NCI-H748 (cell line): Measurements from ENCODE around the gene OLFM1.
"Not testable (repeated sequence)": the region's sequence is repeated elsewhere in the genome, so short reads cannot be mapped to it uniquely, and the experiment has no call there.

Experiments
- DNase-seq: peaks from one replicate; lab custom pipeline; 2025; ENCODE audit not compliant: unreplicated experiment; lab: John Stamatoyannopoulos, UW

Gene OLFM1

GRCh38 chr9:135148386-135148785 is 60.9 kb downstream of the OLFM1 start:
- no peak for DNase-seq

- DNase-seq, result not testable (repeated sequence)
Measured at GRCh38 chr9:135149901-135150300, 62.4 kb downstream of the OLFM1 start.

GRCh38 chr9:135150981-135151380 is 63.5 kb downstream of the OLFM1 start:
- no peak for DNase-seq

GRCh38 chr9:135151757-135152613 is 64.5 kb downstream of the OLFM1 start:
- no peak for DNase-seq

GRCh38 chr9:135152614-135153334 is 65.3 kb downstream of the OLFM1 start:
- peak; percentile 38 for DNase-seq

GRCh38 chr9:135154050-135154615 is 66.7 kb downstream of the OLFM1 start:
- no peak for DNase-seq

GRCh38 chr9:135155396-135155795 is 67.9 kb downstream of the OLFM1 start:
- no peak for DNase-seq

GRCh38 chr9:135156525-135157510 is 69.3 kb downstream of the OLFM1 start:
- DNase-seq, result no peak

- DNase-seq, result no peak
Measured at GRCh38 chr9:135157856-135158563, 70.5 kb downstream of the OLFM1 start.

- no peak for DNase-seq
Measured at GRCh38 chr9:135158564-135158937, 71.1 kb downstream of the OLFM1 start.

GRCh38 chr9:135159801-135160200 is 72.3 kb downstream of the OLFM1 start:
- no peak for DNase-seq

GRCh38 chr9:135160862-135161261 is 73.4 kb downstream of the OLFM1 start:
- DNase-seq, result no peak

- DNase-seq, result not testable (repeated sequence)
Measured at GRCh38 chr9:135162599-135162998, 75.1 kb downstream of the OLFM1 start.

- DNase-seq, result no peak
Measured at GRCh38 chr9:135163023-135163780, 75.7 kb downstream of the OLFM1 start.

GRCh38 chr9:135164036-135164435 is 76.6 kb downstream of the OLFM1 start:
- no peak for DNase-seq

GRCh38 chr9:135165003-135165711 is 77.7 kb downstream of the OLFM1 start:
- no peak for DNase-seq

GRCh38 chr9:135165756-135166519 is 78.5 kb downstream of the OLFM1 start:
- no peak for DNase-seq

GRCh38 chr9:135166565-135166964 is 79.1 kb downstream of the OLFM1 start:
- no peak for DNase-seq
